HepG2 (cell line): ENCODE results near the gene DPM2. TPM values are rescaled to one million over a fixed set of nuclear protein-coding genes. Genes with fewer than 3 reads are reported as not detected.

ENCODE experiments used
- ARID3A ChIP-seq: IDR thresholded peaks from 2 replicates; pipeline ENCODE4 v1.6.1; 2012; ENCODE audit warnings: low read depth, low read length, improper control_type of control experiment
- ATF7-NPFF ChIP-seq: sonication (generic); formaldehyde crosslinking; IDR thresholded peaks from 2 replicates; pipeline ENCODE4 v1.8.1; 2023; ENCODE audit warnings: mild to moderate bottlenecking, low read depth, missing genetic modification reagents, moderate library complexity
- CHCHD3 ChIP-seq: sonication (generic); formaldehyde crosslinking; IDR thresholded peaks from 2 replicates; pipeline ENCODE4 v1.8.0; 2022; ENCODE audit warnings: mild to moderate bottlenecking, missing genetic modification reagents, moderate library complexity
- FOXA1 ChIP-seq, 2 experiments: fragments of 450-650 bp in 1 of 2; sonication (generic) in 1 of 2; formaldehyde crosslinking in 1 of 2; IDR thresholded peaks; 2 replicates each; pipeline versions ENCODE4 v1.4.0 to v1.6.1; 2016 to 2020; ENCODE audit warnings: missing genetic modification reagents in 1 of 2
- HNRNPL ChIP-seq: fragments of 200-400 bp; formaldehyde crosslinking; IDR thresholded peaks from 2 replicates; pipeline ENCODE4 v1.6.1; 2017; ENCODE audit warnings: mild to moderate bottlenecking, low read depth, low read length
- KDM6A ChIP-seq: IDR thresholded peaks from 2 replicates; pipeline ENCODE4 v1.6.1; 2016; ENCODE audit warnings: low read depth
- NFAT5 ChIP-seq: sonication (generic); formaldehyde crosslinking; IDR thresholded peaks from 2 replicates; pipeline ENCODE4 v1.4.0; 2020; ENCODE audit warnings: missing genetic modification reagents
- PREB ChIP-seq: sonication (generic); formaldehyde crosslinking; IDR thresholded peaks from 2 replicates; pipeline ENCODE4 v1.4.0; 2020; ENCODE audit warnings: missing genetic modification reagents
- PRPF4 ChIP-seq: fragments of 200-400 bp; formaldehyde crosslinking; IDR thresholded peaks from 2 replicates; pipeline ENCODE4 v1.6.1; 2016; ENCODE audit warnings: low read length, low read depth; ENCODE audit not compliant: poor library complexity, severe bottlenecking
- SKIL ChIP-seq: sonication (generic); formaldehyde crosslinking; IDR thresholded peaks from 2 replicates; pipeline ENCODE4 v1.8.0; 2022; ENCODE audit warnings: missing genetic modification reagents, mild to moderate bottlenecking, moderate library complexity, borderline replicate concordance
- ZBTB7B ChIP-seq: sonication (generic); formaldehyde crosslinking; IDR thresholded peaks from 2 replicates; pipeline ENCODE4 v1.4.0; 2020; ENCODE audit warnings: missing genetic modification reagents
- ZMAT3 ChIP-seq: sonication (generic); formaldehyde crosslinking; conservative IDR thresholded peaks from 2 replicates; pipeline ENCODE4 v1.7.0; 2021; ENCODE audit warnings: missing genetic modification reagents
- ZNF225 ChIP-seq: sonication (generic); formaldehyde crosslinking; IDR thresholded peaks from 2 replicates; pipeline ENCODE4 v1.4.0; 2020; ENCODE audit warnings: mild to moderate bottlenecking, missing genetic modification reagents
- ZNF570 ChIP-seq: sonication (generic); formaldehyde crosslinking; IDR thresholded peaks from 2 replicates; pipeline ENCODE4 v1.4.0; 2020; ENCODE audit warnings: mild to moderate bottlenecking, missing genetic modification reagents, borderline replicate concordance
- ZNF580 ChIP-seq: IDR thresholded peaks from 2 replicates; pipeline ENCODE4 v1.6.1; 2016; ENCODE audit warnings: low read depth, borderline replicate concordance
- ZNF652 ChIP-seq: IDR thresholded peaks from 2 replicates; pipeline ENCODE4 v1.6.1; 2016; ENCODE audit warnings: low read depth, borderline replicate concordance
- ZNF768 ChIP-seq: sonication (generic); formaldehyde crosslinking; IDR thresholded peaks from 2 replicates; pipeline ENCODE4 v1.4.0; 2020; ENCODE audit warnings: missing genetic modification reagents
- polyA plus RNA-seq, 8 experiments: library from polyadenylated mRNA; depleted of rRNA in 3 of 8; stranded (reverse) in 7 of 8; unstranded in 1 of 8; fragments of >200 nt; fragmentation: Illumina TruSeq in 4 of 8; extraction: Trizol in 4 of 8; gene quantifications; 2 replicates each; pipeline versions ENCODE4 v1.2.1 to v1.2.3, GENCODE V29; 2011 to 2016; ENCODE audit warnings: low read depth in 4 of 8, missing spikeins in 1 of 8, mixed read lengths in 1 of 8; ENCODE audit not compliant: insufficient read depth in 1 of 8
- total RNA-seq, 5 experiments: library from RNA; depleted of rRNA; stranded (reverse); fragments of >200 nt; fragmentation: Illumina TruSeq; extraction: Trizol; gene quantifications; 2 replicates each; pipeline ENCODE4 v1.2.3, GENCODE V29; 2016; ENCODE audit warnings: low read depth in 1 of 5

Gene DPM2
- total and polyA plus RNA-seq, 2 of the 13 experiments (the other 11 are each of a cell fraction or from before 2014, with no cell fraction given) = 24.8 to 35.3 TPM

GRCh38 chr9:127903557-127904475, 33.8 kb downstream of the DPM2 start (continued):
- TF ChIP-seq NFAT5 (CRISPR knock-in tag) (0 out of 2 replicates have a peak, but pooled peaks have one; percentile 35), HNRNPL (peak; percentile 79), ATF7-NPFF (CRISPR knock-in tag) (no peak), PREB (CRISPR knock-in tag) (0 out of 2 replicates have a peak, but pooled peaks have one; percentile 28), KDM6A (peak; percentile 62), SKIL (peak; percentile 99), ZNF225 (CRISPR knock-in tag) (0 out of 2 replicates have a peak, but pooled peaks have one; percentile 24), ZNF570 (CRISPR knock-in tag) (no peak), ZNF768 (CRISPR knock-in tag) (no peak; the same call in 1 of the 2 replicates), ZNF652 (CRISPR knock-in tag) (peak; percentile 31; the same call in 1 of the 2 replicates), ZMAT3 (CRISPR knock-in tag) (no peak), ARID3A (no peak), ZNF580 (CRISPR knock-in tag) (peak; percentile 85; the same call in 1 of the 2 replicates), PRPF4 (no peak), CHCHD3 (CRISPR knock-in tag) (no peak), ZBTB7B (CRISPR knock-in tag) (peak; percentile 83), FOXA1 (IDR thresholded peaks at IDR 0.05) (no peak), FOXA1 (CRISPR knock-in tag; IDR thresholded peaks at IDR 0.05) (peak; percentile 50)
